DOHH2 (cell line): Measurements from ENCODE around the gene SLC17A1.

ENCODE experiments used
- EZH2phosphoT487 ChIP-seq: fragments of 200-600 bp; sonication (generic); IDR thresholded peaks from 2 replicates; pipeline ENCODE4 v1.6.1; 2017; ENCODE audit warnings: borderline replicate concordance, mild to moderate bottlenecking, antibody characterized with exemption, low read length, moderate library complexity, mixed read lengths
- TF ChIP-seq, protein P1 (sequence below): fragments of 200-600 bp; sonication (generic); IDR thresholded peaks from one replicate; pipeline ENCODE4 v1.5.1; 2014; ENCODE audit warnings: antibody characterized with exemption, mild to moderate bottlenecking, low read depth, low read length; ENCODE audit not compliant: poor library complexity, severe bottlenecking

DNA sequence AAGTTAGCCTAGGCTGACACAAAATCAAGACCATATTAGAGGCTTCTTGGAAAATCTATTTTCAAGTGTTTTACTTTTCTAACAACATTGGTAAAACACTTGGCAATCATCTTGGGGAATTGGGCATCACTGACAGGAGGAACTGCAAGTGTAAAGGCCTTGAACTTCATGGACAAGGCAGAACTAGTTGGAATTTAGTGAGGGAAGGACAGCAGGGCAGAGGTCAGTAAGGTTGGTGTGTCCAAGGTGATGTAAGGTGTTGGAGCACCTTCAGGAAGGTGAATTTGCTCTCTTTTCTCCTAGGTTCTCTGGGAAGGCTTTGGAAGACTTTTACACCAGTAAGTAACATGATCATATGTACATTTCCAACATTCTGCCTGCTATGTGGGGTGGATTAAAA, 78.8 kb downstream of the SLC17A1 start:
- TF ChIP-seq, protein P1, sequence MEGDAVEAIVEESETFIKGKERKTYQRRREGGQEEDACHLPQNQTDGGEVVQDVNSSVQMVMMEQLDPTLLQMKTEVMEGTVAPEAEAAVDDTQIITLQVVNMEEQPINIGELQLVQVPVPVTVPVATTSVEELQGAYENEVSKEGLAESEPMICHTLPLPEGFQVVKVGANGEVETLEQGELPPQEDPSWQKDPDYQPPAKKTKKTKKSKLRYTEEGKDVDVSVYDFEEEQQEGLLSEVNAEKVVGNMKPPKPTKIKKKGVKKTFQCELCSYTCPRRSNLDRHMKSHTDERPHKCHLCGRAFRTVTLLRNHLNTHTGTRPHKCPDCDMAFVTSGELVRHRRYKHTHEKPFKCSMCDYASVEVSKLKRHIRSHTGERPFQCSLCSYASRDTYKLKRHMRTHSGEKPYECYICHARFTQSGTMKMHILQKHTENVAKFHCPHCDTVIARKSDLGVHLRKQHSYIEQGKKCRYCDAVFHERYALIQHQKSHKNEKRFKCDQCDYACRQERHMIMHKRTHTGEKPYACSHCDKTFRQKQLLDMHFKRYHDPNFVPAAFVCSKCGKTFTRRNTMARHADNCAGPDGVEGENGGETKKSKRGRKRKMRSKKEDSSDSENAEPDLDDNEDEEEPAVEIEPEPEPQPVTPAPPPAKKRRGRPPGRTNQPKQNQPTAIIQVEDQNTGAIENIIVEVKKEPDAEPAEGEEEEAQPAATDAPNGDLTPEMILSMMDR, result no peak
- TF ChIP-seq EZH2phosphoT487, result no peak
